HepG2 (cell line): ENCODE measurements around the gene GK. TPM values are rescaled to one million over a fixed set of nuclear protein-coding genes. Genes with fewer than 3 reads are reported as not detected.

Experiments
- HNF4G ChIP-seq, 2 experiments: sonication (generic) in 1 of 2; formaldehyde crosslinking in 1 of 2; IDR thresholded peaks; 2 replicates each; pipeline versions ENCODE4 v1.4.0 to v1.6.1; 2011 to 2020; ENCODE audit warnings: borderline replicate concordance in 2 of 2, low read depth in 2 of 2, mild to moderate bottlenecking in 2 of 2, low read length in 1 of 2, missing genetic modification reagents in 1 of 2, moderate library complexity in 1 of 2
- HNRNPUL1 ChIP-seq: fragments of 200-400 bp; formaldehyde crosslinking; IDR thresholded peaks from 2 replicates; pipeline ENCODE4 v1.6.1; 2017; ENCODE audit warnings: low read depth, mild to moderate bottlenecking, low read length, moderate library complexity
- JUND ChIP-seq: sonication (generic); formaldehyde crosslinking; IDR thresholded peaks from 2 replicates; pipeline ENCODE4 v1.8.0; 2022; ENCODE audit warnings: mild to moderate bottlenecking, missing genetic modification reagents
- MAZ ChIP-seq, 2 experiments: sonication (generic) in 1 of 2; formaldehyde crosslinking in 1 of 2; IDR thresholded peaks; 2 replicates each; pipeline versions ENCODE4 v1.5.0 to v1.6.1; 2012 to 2020; ENCODE audit warnings: low read depth in 2 of 2, mild to moderate bottlenecking in 2 of 2, borderline replicate concordance in 1 of 2, improper control_type of control experiment in 1 of 2, low read length in 1 of 2, missing genetic modification reagents in 1 of 2, moderate library complexity in 1 of 2
- MXD4 ChIP-seq: IDR thresholded peaks from 2 replicates; pipeline ENCODE4 v1.6.1; 2016; ENCODE audit warnings: mild to moderate bottlenecking, missing biosample characterization, missing genetic modification reagents
- NBN ChIP-seq: fragments of 450-650 bp; conservative IDR thresholded peaks from 2 replicates; pipeline ENCODE4 v1.6.1; 2017
- NFYB ChIP-seq: sonication (generic); formaldehyde crosslinking; IDR thresholded peaks from 2 replicates; pipeline ENCODE4 v1.4.0; 2020; ENCODE audit warnings: missing genetic modification reagents
- POLR2AphosphoS5 ChIP-seq: IDR thresholded peaks from 2 replicates; pipeline ENCODE4 v1.6.1; 2012; ENCODE audit warnings: low read depth, low read length
- RELA ChIP-seq: sonication (generic); formaldehyde crosslinking; IDR thresholded peaks from 2 replicates; pipeline ENCODE4 v1.4.0; 2020; ENCODE audit warnings: missing genetic modification reagents
- SPEN ChIP-seq: sonication (generic); formaldehyde crosslinking; IDR thresholded peaks from 2 replicates; pipeline ENCODE4 v1.5.1; 2020; ENCODE audit warnings: low read depth, mild to moderate bottlenecking, missing genetic modification reagents
- STAT5B ChIP-seq: sonication (generic); formaldehyde crosslinking; IDR thresholded peaks from 2 replicates; pipeline ENCODE4 v1.4.0; 2020; ENCODE audit warnings: missing genetic modification reagents
- ZNF224 ChIP-seq: sonication (generic); formaldehyde crosslinking; IDR thresholded peaks from 2 replicates; pipeline ENCODE4 v1.5.0; 2020; ENCODE audit warnings: mild to moderate bottlenecking, missing genetic modification reagents
- ZNF44 ChIP-seq: sonication (generic); formaldehyde crosslinking; IDR thresholded peaks from 2 replicates; pipeline ENCODE4 v1.5.1; 2020; ENCODE audit warnings: mild to moderate bottlenecking, missing genetic modification reagents
- ZNF616 ChIP-seq: sonication (generic); formaldehyde crosslinking; IDR thresholded peaks from 2 replicates; pipeline ENCODE4 v1.5.0; 2020; ENCODE audit warnings: low read depth, mild to moderate bottlenecking, missing genetic modification reagents
- ZNF629 ChIP-seq: sonication (generic); formaldehyde crosslinking; conservative IDR thresholded peaks from 2 replicates; pipeline ENCODE4 v1.5.0; 2020; ENCODE audit warnings: missing genetic modification reagents
- polyA plus RNA-seq, 8 experiments: library from polyadenylated mRNA; depleted of rRNA in 3 of 8; stranded (reverse) in 7 of 8; unstranded in 1 of 8; fragments of >200 nt; fragmentation: Illumina TruSeq in 4 of 8; extraction: Trizol in 4 of 8; gene quantifications; 2 replicates each; pipeline versions ENCODE4 v1.2.1 to v1.2.3, GENCODE V29; 2011 to 2016; ENCODE audit warnings: low read depth in 4 of 8, missing spikeins in 1 of 8, mixed read lengths in 1 of 8; ENCODE audit not compliant: insufficient read depth in 1 of 8
- total RNA-seq, 5 experiments: library from RNA; depleted of rRNA; stranded (reverse); fragments of >200 nt; fragmentation: Illumina TruSeq; extraction: Trizol; gene quantifications; 2 replicates each; pipeline ENCODE4 v1.2.3, GENCODE V29; 2016; ENCODE audit warnings: low read depth in 1 of 5
- TF ChIP-seq, protein P1 (sequence below), 2 experiments: sonication (generic) in 1 of 2; formaldehyde crosslinking in 1 of 2; IDR thresholded peaks; 2 replicates each; pipeline versions ENCODE4 v1.5.1 to v1.6.1; 2011 to 2020; ENCODE audit warnings: borderline replicate concordance in 1 of 2, low read depth in 1 of 2, low read length in 1 of 2, mild to moderate bottlenecking in 1 of 2, missing genetic modification reagents in 1 of 2, moderate library complexity in 1 of 2
- TF ChIP-seq, protein P2 (sequence below): sonication (generic); formaldehyde crosslinking; IDR thresholded peaks from 2 replicates; pipeline ENCODE4 v1.5.0; 2020; ENCODE audit warnings: missing genetic modification reagents
- TF ChIP-seq, protein P3 (sequence below): sonication (generic); formaldehyde crosslinking; IDR thresholded peaks from 2 replicates; pipeline ENCODE4 v1.4.0; 2020; ENCODE audit warnings: mild to moderate bottlenecking, missing genetic modification reagents, borderline replicate concordance
- TF ChIP-seq, protein P4 (sequence below): sonication (generic); formaldehyde crosslinking; IDR thresholded peaks from 2 replicates; pipeline ENCODE4 v1.5.0; 2020; ENCODE audit warnings: missing genetic modification reagents
- TF ChIP-seq, protein P5 (sequence below): IDR thresholded peaks from 2 replicates; pipeline ENCODE4 v1.6.1; 2016; ENCODE audit warnings: low read depth

The GK gene
- total and polyA plus RNA-seq, 2 of the 13 experiments (the other 11 are each of a cell fraction or from before 2014, with no cell fraction given) = 64.2 to 265 TPM

- no peak for TF ChIP-seq ZNF616 (CRISPR knock-in tag)
- no peak for TF ChIP-seq SPEN (CRISPR knock-in tag)
- TF ChIP-seq, protein P1, sequence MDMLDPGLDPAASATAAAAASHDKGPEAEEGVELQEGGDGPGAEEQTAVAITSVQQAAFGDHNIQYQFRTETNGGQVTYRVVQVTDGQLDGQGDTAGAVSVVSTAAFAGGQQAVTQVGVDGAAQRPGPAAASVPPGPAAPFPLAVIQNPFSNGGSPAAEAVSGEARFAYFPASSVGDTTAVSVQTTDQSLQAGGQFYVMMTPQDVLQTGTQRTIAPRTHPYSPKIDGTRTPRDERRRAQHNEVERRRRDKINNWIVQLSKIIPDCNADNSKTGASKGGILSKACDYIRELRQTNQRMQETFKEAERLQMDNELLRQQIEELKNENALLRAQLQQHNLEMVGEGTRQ (IDR thresholded peaks at IDR 0.05; ENCODE audit: low read depth, low read length) = peak; percentile 84
- TF ChIP-seq, protein P1 (CRISPR knock-in tag; IDR thresholded peaks at IDR 0.05; ENCODE audit: borderline replicate concordance) = peak; percentile 94; the same call in 1 of the 2 replicates
- TF ChIP-seq STAT5B (CRISPR knock-in tag) = no peak
- TF ChIP-seq MAZ (IDR thresholded peaks at IDR 0.05; ENCODE audit: borderline replicate concordance, low read depth, low read length) = no peak
- TF ChIP-seq MAZ (CRISPR knock-in tag; IDR thresholded peaks at IDR 0.05; ENCODE audit: low read depth) = peak; percentile 34; the same call in 1 of the 2 replicates
- 0 out of 2 replicates have a peak, but pooled peaks have one; percentile 21 for TF ChIP-seq HNF4G (IDR thresholded peaks at IDR 0.05; ENCODE audit: borderline replicate concordance, low read depth, low read length)
- no peak for TF ChIP-seq HNF4G (CRISPR knock-in tag; IDR thresholded peaks at IDR 0.05; ENCODE audit: borderline replicate concordance, low read depth)
- no peak for TF ChIP-seq ZNF44 (CRISPR knock-in tag)
- TF ChIP-seq HNRNPUL1 = no peak
- TF ChIP-seq, protein P2, sequence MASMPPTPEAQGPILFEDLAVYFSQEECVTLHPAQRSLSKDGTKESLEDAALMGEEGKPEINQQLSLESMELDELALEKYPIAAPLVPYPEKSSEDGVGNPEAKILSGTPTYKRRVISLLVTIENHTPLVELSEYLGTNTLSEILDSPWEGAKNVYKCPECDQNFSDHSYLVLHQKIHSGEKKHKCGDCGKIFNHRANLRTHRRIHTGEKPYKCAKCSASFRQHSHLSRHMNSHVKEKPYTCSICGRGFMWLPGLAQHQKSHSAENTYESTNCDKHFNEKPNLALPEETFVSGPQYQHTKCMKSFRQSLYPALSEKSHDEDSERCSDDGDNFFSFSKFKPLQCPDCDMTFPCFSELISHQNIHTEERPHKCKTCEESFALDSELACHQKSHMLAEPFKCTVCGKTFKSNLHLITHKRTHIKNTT (CRISPR knock-in tag) = no peak
- no peak for TF ChIP-seq ZNF629 (CRISPR knock-in tag)
- TF ChIP-seq MXD4 (CRISPR knock-in tag) = 0 out of 2 replicates have a peak, but pooled peaks have one; percentile 48
- TF ChIP-seq JUND (CRISPR knock-in tag) = no peak
- TF ChIP-seq, protein P3, sequence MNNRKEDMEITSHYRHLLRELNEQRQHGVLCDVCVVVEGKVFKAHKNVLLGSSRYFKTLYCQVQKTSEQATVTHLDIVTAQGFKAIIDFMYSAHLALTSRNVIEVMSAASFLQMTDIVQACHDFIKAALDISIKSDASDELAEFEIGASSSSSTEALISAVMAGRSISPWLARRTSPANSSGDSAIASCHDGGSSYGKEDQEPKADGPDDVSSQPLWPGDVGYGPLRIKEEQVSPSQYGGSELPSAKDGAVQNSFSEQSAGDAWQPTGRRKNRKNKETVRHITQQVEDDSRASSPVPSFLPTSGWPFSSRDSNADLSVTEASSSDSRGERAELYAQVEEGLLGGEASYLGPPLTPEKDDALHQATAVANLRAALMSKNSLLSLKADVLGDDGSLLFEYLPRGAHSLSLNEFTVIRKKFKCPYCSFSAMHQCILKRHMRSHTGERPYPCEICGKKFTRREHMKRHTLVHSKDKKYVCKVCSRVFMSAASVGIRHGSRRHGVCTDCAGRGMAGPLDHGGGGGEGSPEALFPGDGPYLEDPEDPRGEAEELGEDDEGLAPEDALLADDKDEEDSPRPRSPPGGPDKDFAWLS (CRISPR knock-in tag) = no peak
- TF ChIP-seq ZNF224 (CRISPR knock-in tag) = no peak
- TF ChIP-seq, protein P4, sequence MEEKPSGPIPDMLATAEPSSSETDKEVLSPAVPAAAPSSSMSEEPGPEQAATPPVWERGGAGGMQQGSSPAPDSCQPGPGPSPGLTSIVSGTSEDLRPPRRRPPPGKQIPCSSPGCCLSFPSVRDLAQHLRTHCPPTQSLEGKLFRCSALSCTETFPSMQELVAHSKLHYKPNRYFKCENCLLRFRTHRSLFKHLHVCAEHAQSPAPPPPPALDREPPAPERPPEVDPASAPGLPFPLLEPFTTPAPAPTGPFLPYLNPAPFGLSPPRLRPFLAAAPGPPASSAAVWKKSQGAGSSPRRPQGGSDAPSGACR (CRISPR knock-in tag) = peak; percentile 43; the same call in 1 of the 2 replicates
- 0 out of 2 replicates have a peak, but pooled peaks have one; percentile 34 for TF ChIP-seq POLR2AphosphoS5
- no peak for TF ChIP-seq NBN
- no peak for TF ChIP-seq RELA (CRISPR knock-in tag)
- TF ChIP-seq, protein P5, sequence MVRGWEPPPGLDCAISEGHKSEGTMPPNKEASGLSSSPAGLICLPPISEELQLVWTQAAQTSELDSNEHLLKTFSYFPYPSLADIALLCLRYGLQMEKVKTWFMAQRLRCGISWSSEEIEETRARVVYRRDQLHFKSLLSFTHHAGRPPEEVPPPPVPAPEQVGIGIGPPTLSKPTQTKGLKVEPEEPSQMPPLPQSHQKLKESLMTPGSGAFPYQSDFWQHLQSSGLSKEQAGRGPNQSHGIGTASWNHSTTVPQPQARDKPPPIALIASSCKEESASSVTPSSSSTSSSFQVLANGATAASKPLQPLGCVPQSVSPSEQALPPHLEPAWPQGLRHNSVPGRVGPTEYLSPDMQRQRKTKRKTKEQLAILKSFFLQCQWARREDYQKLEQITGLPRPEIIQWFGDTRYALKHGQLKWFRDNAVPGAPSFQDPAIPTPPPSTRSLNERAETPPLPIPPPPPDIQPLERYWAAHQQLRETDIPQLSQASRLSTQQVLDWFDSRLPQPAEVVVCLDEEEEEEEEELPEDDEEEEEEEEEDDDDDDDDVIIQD = no peak
- TF ChIP-seq NFYB = peak; percentile 68
Measured at GRCh38 chrX:30652527-30653414, 452 bp upstream of the GK start (continued).
